ENCODE data around the gene POGLUT3.

DNA sequence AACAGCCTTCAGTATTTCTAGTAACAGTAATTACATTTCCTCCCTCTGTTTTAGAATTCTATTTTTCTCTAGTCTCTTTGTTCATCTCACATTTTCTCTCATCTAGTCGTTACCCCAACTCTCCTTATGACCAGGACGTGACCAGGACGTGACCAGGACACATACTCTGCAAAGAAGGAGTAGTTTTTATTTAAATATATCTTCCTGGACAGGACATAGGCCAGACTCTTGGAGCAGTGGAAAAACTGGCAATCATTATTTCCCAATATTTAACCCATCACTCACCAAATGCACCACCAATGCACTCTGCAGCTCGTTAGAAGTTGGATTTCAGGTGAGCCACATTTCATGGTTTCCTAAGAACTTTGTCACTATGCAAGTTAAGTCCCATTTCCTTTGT, 40.3 kb upstream of the POGLUT3 start:
- TF ChIP-seq POLR2AphosphoS5 (IDR thresholded peaks at IDR 0.05; ENCODE audit: low read depth, low read length) (no peak), EZH2 (IDR thresholded peaks at IDR 0.05; ENCODE audit: low read depth, low read length, severe bottlenecking) (no peak), JUND (IDR thresholded peaks at IDR 0.05; ENCODE audit: low read length) (no peak), RXRA (IDR thresholded peaks at IDR 0.05; ENCODE audit: insufficient read depth, low read depth, low read length) (no peak), EGR1 (IDR thresholded peaks at IDR 0.05; ENCODE audit: borderline replicate concordance, low read depth, low read length) (no peak), GABPA (IDR thresholded peaks at IDR 0.05; ENCODE audit: borderline replicate concordance, insufficient read depth, low read length) (no peak), CREB1 (IDR thresholded peaks at IDR 0.05) (no peak), CHD2 (IDR thresholded peaks at IDR 0.05; ENCODE audit: low read length) (no peak), POLR2A (IDR thresholded peaks at IDR 0.05; ENCODE audit: control extremely low read depth in 1 of 2, low read depth in 2 of 2, low read length in 2 of 2) (no peak), KDM5A (IDR thresholded peaks at IDR 0.05; ENCODE audit: low read length) (no peak)
- TF ChIP-seq, protein P1, sequence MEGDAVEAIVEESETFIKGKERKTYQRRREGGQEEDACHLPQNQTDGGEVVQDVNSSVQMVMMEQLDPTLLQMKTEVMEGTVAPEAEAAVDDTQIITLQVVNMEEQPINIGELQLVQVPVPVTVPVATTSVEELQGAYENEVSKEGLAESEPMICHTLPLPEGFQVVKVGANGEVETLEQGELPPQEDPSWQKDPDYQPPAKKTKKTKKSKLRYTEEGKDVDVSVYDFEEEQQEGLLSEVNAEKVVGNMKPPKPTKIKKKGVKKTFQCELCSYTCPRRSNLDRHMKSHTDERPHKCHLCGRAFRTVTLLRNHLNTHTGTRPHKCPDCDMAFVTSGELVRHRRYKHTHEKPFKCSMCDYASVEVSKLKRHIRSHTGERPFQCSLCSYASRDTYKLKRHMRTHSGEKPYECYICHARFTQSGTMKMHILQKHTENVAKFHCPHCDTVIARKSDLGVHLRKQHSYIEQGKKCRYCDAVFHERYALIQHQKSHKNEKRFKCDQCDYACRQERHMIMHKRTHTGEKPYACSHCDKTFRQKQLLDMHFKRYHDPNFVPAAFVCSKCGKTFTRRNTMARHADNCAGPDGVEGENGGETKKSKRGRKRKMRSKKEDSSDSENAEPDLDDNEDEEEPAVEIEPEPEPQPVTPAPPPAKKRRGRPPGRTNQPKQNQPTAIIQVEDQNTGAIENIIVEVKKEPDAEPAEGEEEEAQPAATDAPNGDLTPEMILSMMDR (IDR thresholded peaks at IDR 0.05; ENCODE audit: control extremely low read depth in 1 of 3, insufficient read depth in 1 of 3, low read depth in 1 of 3, low read length in 3 of 3) = no peak
- TF ChIP-seq, protein P2, sequence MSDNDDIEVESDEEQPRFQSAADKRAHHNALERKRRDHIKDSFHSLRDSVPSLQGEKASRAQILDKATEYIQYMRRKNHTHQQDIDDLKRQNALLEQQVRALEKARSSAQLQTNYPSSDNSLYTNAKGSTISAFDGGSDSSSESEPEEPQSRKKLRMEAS (IDR thresholded peaks at IDR 0.05) = no peak
- TF ChIP-seq, protein P3, sequence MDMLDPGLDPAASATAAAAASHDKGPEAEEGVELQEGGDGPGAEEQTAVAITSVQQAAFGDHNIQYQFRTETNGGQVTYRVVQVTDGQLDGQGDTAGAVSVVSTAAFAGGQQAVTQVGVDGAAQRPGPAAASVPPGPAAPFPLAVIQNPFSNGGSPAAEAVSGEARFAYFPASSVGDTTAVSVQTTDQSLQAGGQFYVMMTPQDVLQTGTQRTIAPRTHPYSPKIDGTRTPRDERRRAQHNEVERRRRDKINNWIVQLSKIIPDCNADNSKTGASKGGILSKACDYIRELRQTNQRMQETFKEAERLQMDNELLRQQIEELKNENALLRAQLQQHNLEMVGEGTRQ (IDR thresholded peaks at IDR 0.05; ENCODE audit: low read length) = no peak
- TF ChIP-seq, protein P4, sequence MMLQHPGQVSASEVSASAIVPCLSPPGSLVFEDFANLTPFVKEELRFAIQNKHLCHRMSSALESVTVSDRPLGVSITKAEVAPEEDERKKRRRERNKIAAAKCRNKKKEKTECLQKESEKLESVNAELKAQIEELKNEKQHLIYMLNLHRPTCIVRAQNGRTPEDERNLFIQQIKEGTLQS (IDR thresholded peaks at IDR 0.05; ENCODE audit: insufficient read depth, low read depth, low read length) = no peak
